Body of pancreas (tissue), 4 donors: Measurements from ENCODE around the gene FNDC3B. TPM values are rescaled to one million over a fixed set of nuclear protein-coding genes. Genes with fewer than 3 reads are reported as not detected.
A peak's percentile ranks its signal among the peaks of the same experiment; 100 is the strongest.

Source experiments
- ATAC-seq: fragments of 150-250 bp; one replicate; pipeline ENCODE4 v1.9.1; 2016
- DNase-seq, 4 donors: peaks; one replicate each; pipeline ENCODE4 v3.0.0-alpha.2; 2019
- H3K27ac ChIP-seq, 4 donors: fragments of 200-600 bp; sonication (generic); 1 replicate in 3 of 4; 2 replicates in 1 of 4; pipeline versions ENCODE4 v1.5.1 to v1.6.1; 2016 to 2019; ENCODE audit warnings: mild to moderate bottlenecking in 1 of 4, mixed read lengths in 1 of 4, moderate library complexity in 1 of 4
- H3K27me3 ChIP-seq, 2 donors: fragments of 200-600 bp; sonication (generic); one replicate each; pipeline ENCODE4 v1.6.0; 2016; ENCODE audit warnings: mild to moderate bottlenecking in 1 of 2
- H3K36me3 ChIP-seq, 2 donors: fragments of 200-600 bp; sonication (generic); replicated peaks in 1 of 2; 2 replicates each; pipeline ENCODE4 v1.5.1; 2016; ENCODE audit warnings: low read depth in 2 of 2; ENCODE audit not compliant: insufficient read depth in 1 of 2
- H3K4me1 ChIP-seq: fragments of 200-600 bp; sonication (generic); one replicate; pipeline ENCODE4 v1.6.0; 2016
- H3K4me3 ChIP-seq, 2 donors: fragments of 200-600 bp; sonication (generic); 1 replicate in 1 of 2; 2 replicates in 1 of 2; pipeline ENCODE4 v1.5.1; 2016 to 2019
- H3K9me3 ChIP-seq, 3 donors: fragments of 200-600 bp; sonication (generic); 1 replicate in 2 of 3; 2 replicates in 1 of 3; pipeline ENCODE4 v1.5.1; 2016
- POLR2A ChIP-seq, 3 donors: fragments of 450-650 bp; IDR thresholded peaks; one replicate each; pipeline ENCODE4 v1.6.1; 2016; ENCODE audit warnings: antibody characterized with exemption in 3 of 3, mild to moderate bottlenecking in 2 of 3
- WGBS, 2 donors: methylation state at CpG; one replicate each; pipeline ENCODE4 v1.1.5; 2017; 5-methylcytosine and 5-hydroxymethylcytosine counted together
- intact Hi-C: fragments of 100-400 bp; cut with DNase I; formaldehyde crosslinking; loops from one replicate; pipeline ENCODE4 v1.15.1; 2023
- total RNA-seq, 2 donors: library from RNA; depleted of rRNA; stranded (reverse); fragments of >200 nt; gene quantifications; one replicate each; pipeline ENCODE4 v1.1.0, GENCODE V29; 2016
- TF ChIP-seq, protein P1 (sequence below), 7 experiments: fragments of 450-650 bp in 4 of 7; fragments of 200-600 bp in 3 of 7; sonication (generic) in 3 of 7; IDR thresholded peaks; one replicate each; pipeline ENCODE4 v1.5.1; 2016 to 2019; ENCODE audit warnings: antibody characterized with exemption in 7 of 7

Gene FNDC3B
- total RNA-seq, 2 donors from 2014 or later: 64.3 to 86.0 TPM

GRCh38 chr3:172046268-172046915 is 7.0 kb downstream of the FNDC3B start:
- no peak for ATAC-seq
- Histone ChIP-seq H3K27ac (peak overlapping the region in 2 of 4 donors; percentile 6 to 17), H3K27me3 (no peaks in the 10 kb centered on the region), H3K4me3 (no peak overlapping the region), H3K4me1 (peaks cover 57% of the 10 kb centered on the region), H3K36me3 (no peaks in the 10 kb centered on the region), H3K9me3 (no peaks in the 10 kb centered on the region)
- 49 to 60% methylated on average over 4 of the region's 4 CpGs for WGBS, 2 donors
- no peak for DNase-seq
- intact Hi-C loops: no loop called here
- TF ChIP-seq, protein P1, sequence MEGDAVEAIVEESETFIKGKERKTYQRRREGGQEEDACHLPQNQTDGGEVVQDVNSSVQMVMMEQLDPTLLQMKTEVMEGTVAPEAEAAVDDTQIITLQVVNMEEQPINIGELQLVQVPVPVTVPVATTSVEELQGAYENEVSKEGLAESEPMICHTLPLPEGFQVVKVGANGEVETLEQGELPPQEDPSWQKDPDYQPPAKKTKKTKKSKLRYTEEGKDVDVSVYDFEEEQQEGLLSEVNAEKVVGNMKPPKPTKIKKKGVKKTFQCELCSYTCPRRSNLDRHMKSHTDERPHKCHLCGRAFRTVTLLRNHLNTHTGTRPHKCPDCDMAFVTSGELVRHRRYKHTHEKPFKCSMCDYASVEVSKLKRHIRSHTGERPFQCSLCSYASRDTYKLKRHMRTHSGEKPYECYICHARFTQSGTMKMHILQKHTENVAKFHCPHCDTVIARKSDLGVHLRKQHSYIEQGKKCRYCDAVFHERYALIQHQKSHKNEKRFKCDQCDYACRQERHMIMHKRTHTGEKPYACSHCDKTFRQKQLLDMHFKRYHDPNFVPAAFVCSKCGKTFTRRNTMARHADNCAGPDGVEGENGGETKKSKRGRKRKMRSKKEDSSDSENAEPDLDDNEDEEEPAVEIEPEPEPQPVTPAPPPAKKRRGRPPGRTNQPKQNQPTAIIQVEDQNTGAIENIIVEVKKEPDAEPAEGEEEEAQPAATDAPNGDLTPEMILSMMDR (IDR thresholded peaks at IDR 0.05): no peak
- TF ChIP-seq POLR2A (IDR thresholded peaks at IDR 0.05): no peak

- no peaks in the 10 kb centered on the region for H3K27me3 ChIP-seq
- H3K9me3 ChIP-seq: no peaks in the 10 kb centered on the region
- peaks cover 60% of the 10 kb centered on the region for H3K4me1 ChIP-seq
Measured at GRCh38 chr3:172047567-172048115, 8.3 kb downstream of the FNDC3B start.

GRCh38 chr3:172048599-172048998 is 9.2 kb downstream of the FNDC3B start:
- Histone ChIP-seq H3K27ac (no peak overlapping the region), H3K4me1 (peaks cover 60% of the 10 kb centered on the region), H3K4me3 (no peak overlapping the region), H3K9me3 (no peaks in the 10 kb centered on the region), H3K27me3 (no peaks in the 10 kb centered on the region), H3K36me3 (no peaks in the 10 kb centered on the region)
- intact Hi-C loops: no loop called here
- ATAC-seq (no peak), DNase-seq (no peak)
- no peak for TF ChIP-seq POLR2A (IDR thresholded peaks at IDR 0.05)
- TF ChIP-seq, protein P1 (IDR thresholded peaks at IDR 0.05): no peak
- 80 to 88% methylated on average over 2 of the region's 2 CpGs for WGBS, 2 donors

More at GRCh38 chr3:172047567-172048115, 8.3 kb downstream of the FNDC3B start:
- intact Hi-C loops: no loop called here
- ATAC-seq (no peak), DNase-seq (no peak)
- H3K36me3 ChIP-seq: no peaks in the 10 kb centered on the region
- H3K27ac ChIP-seq: no peak overlapping the region
- H3K4me3 ChIP-seq: no peak overlapping the region
- TF ChIP-seq POLR2A (IDR thresholded peaks at IDR 0.05): no peak
- TF ChIP-seq, protein P1 (IDR thresholded peaks at IDR 0.05): no peak

DNA sequence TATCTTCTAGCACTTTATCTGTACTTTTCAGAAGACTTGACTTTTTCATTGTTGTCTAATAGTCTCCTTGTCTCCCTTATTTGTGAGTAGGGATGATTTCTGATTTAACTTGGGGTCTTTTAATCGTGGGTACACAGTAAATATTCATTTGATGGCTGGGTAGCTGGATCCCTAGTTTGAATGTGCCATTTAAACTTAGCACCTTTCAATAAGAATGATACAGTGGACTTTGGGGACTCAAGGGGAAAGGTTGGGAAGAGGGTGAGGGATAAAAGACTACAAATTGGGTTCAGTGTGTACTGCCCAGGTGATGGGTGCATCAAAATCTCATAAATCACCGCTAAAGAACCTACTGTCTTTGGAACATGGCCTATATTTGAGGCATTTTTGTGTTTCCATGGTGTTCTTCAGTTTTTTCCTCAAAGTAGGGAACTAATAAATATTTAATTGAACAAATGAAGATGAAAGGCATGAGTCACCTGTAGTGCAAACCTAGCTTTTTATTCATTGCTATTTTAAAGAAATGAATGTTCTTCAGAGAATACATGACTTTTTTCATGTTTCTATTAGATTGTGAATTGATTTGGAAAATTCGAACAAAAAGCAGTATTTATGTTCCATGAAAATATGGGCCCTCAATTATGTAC is 12.1 kb downstream of the FNDC3B start:
- H3K36me3 ChIP-seq: no peaks in the 10 kb centered on the region
- no peaks in the 10 kb centered on the region for H3K9me3 ChIP-seq
- H3K4me1 ChIP-seq: peaks cover 55% of the 10 kb centered on the region
- ATAC-seq (no peak), DNase-seq (no peak)
- intact Hi-C loops: no loop called here
- WGBS, 2 donors: 73 to 85% methylated on average over 3 of the region's 3 CpGs
- H3K27me3 ChIP-seq: no peaks in the 10 kb centered on the region
- no peak overlapping the region for H3K4me3 ChIP-seq
- TF ChIP-seq, protein P1 (IDR thresholded peaks at IDR 0.05): no peak
- TF ChIP-seq POLR2A (IDR thresholded peaks at IDR 0.05): no peak
- no peak overlapping the region for H3K27ac ChIP-seq
